Stimulated activated CD4-positive, alpha-beta T cell treated with anti-CD3 and anti-CD28 coated beads, Interleukin-2, amount 100 ng/mL, for 4 hours (primary cell): ENCODE measurements around the gene GRIFIN.
A peak's percentile ranks its signal among the peaks of the same experiment; 100 is the strongest.

ENCODE experiments used
- DNase-seq: peaks from one replicate; pipeline ENCODE4 v3.0.0-alpha.2; 2020; ENCODE audit warnings: low read depth

GRIFIN gene

GRCh38 chr7:2512713-2513112 is 36.5 kb upstream of the GRIFIN start:
- DNase-seq, result no peak

GRCh38 chr7:2512179-2512661 is 36.0 kb upstream of the GRIFIN start:
- no peak for DNase-seq

GRCh38 chr7:2511769-2512168 is 35.6 kb upstream of the GRIFIN start:
- DNase-seq, result no peak

- no peak for DNase-seq
Observed at GRCh38 chr7:2510909-2511768, 34.9 kb upstream of the GRIFIN start.

- DNase-seq, result no peak
Observed at GRCh38 chr7:2510130-2510776, 34.1 kb upstream of the GRIFIN start.

- no peak for DNase-seq
Observed at GRCh38 chr7:2509298-2509906, 33.2 kb upstream of the GRIFIN start.

- peak; percentile 63 for DNase-seq
Observed at GRCh38 chr7:2508327-2509215, 32.4 kb upstream of the GRIFIN start.

GRCh38 chr7:2507917-2508306 is 31.7 kb upstream of the GRIFIN start:
- DNase-seq, result no peak

- no peak for DNase-seq
Observed at GRCh38 chr7:2507208-2507916, 31.2 kb upstream of the GRIFIN start.

- DNase-seq, result no peak
Observed at GRCh38 chr7:2505401-2505800, 29.2 kb upstream of the GRIFIN start.

- no peak for DNase-seq
Observed at GRCh38 chr7:2504889-2505375, 28.7 kb upstream of the GRIFIN start.

GRCh38 chr7:2504128-2504888 is 28.1 kb upstream of the GRIFIN start:
- no peak for DNase-seq

- no peak for DNase-seq
Observed at GRCh38 chr7:2503056-2503941, 27.1 kb upstream of the GRIFIN start.

GRCh38 chr7:2502647-2502966 is 26.4 kb upstream of the GRIFIN start:
- no peak for DNase-seq

GRCh38 chr7:2501947-2502646 is 25.9 kb upstream of the GRIFIN start:
- no peak for DNase-seq

- DNase-seq, result no peak
Observed at GRCh38 chr7:2500701-2501100, 24.5 kb upstream of the GRIFIN start.

GRCh38 chr7:2499719-2500430 is 23.7 kb upstream of the GRIFIN start:
- DNase-seq, result no peak

GRCh38 chr7:2499181-2499580 is 23.0 kb upstream of the GRIFIN start:
- DNase-seq, result no peak
